HEK293 (cell line): Measurements from ENCODE around the gene AAR2.

ENCODE experiments used
- CTCF ChIA-PET: fragments of 350-600 bp; formaldehyde crosslinking; extraction: SDS; loops from one replicate; lab custom pipeline; 2021; ENCODE audit warnings: antibody characterized with exemption; lab: Yijun Ruan, JAX
- POLR2A ChIA-PET: fragments of 300-600 bp; formaldehyde crosslinking; extraction: SDS; loops from one replicate; lab custom pipeline; 2020; ENCODE audit warnings: antibody characterized with exemption, inconsistent platforms; lab: Yijun Ruan, JAX
- H3K27ac ChIP-seq: fragments of 200-500 bp; sonication (Bioruptor generic); 2 replicates; pipeline ENCODE4 v1.5.1; 2014; ENCODE audit warnings: low read depth, low read length, control low read depth, inconsistent platforms; ENCODE audit errors: extremely low read depth
- H3K36me3 ChIP-seq, 2 experiments: fragments of 200-500 bp in 1 of 2; sonication (Bioruptor generic) in 1 of 2; 1 replicate in 1 of 2; 2 replicates in 1 of 2; pipeline ENCODE4 v1.5.1; 2014 to 2017; ENCODE audit warnings: inconsistent platforms in 2 of 2, low read length in 2 of 2; ENCODE audit not compliant: control insufficient read depth in 2 of 2, insufficient read depth in 1 of 2
- H3K4me1 ChIP-seq: fragments of 200-500 bp; sonication (Bioruptor generic); 2 replicates; pipeline ENCODE4 v1.5.1; 2014; ENCODE audit warnings: mild to moderate bottlenecking, low read length, inconsistent platforms; ENCODE audit not compliant: control insufficient read depth, insufficient read depth
- H3K4me3 ChIP-seq: 2 replicates; pipeline ENCODE4 v1.5.1; 2011; ENCODE audit warnings: low read depth, mild to moderate bottlenecking, control low read depth, low read length, moderate library complexity
- H3K9me3 ChIP-seq: fragments of 200-500 bp; sonication (Bioruptor generic); 2 replicates; pipeline ENCODE4 v1.5.1; 2014; ENCODE audit warnings: low read depth, low read length, inconsistent platforms; ENCODE audit not compliant: control insufficient read depth, insufficient read depth
- BCL11B ChIP-seq: fragments of 450-650 bp; formaldehyde crosslinking; IDR thresholded peaks from 2 replicates; pipeline ENCODE4 v1.5.1; 2016; ENCODE audit warnings: low read depth, missing biosample characterization, missing genetic modification characterization
- KLF8 ChIP-seq: fragments of 450-650 bp; formaldehyde crosslinking; IDR thresholded peaks from 2 replicates; pipeline ENCODE4 v1.5.1; 2016; ENCODE audit warnings: missing biosample characterization, missing genetic modification characterization
- OSR2 ChIP-seq: fragments of 450-650 bp; formaldehyde crosslinking; IDR thresholded peaks from 2 replicates; pipeline ENCODE4 v1.5.1; 2016; ENCODE audit warnings: missing biosample characterization, missing genetic modification characterization
- ZFHX2 ChIP-seq: fragments of 450-650 bp; formaldehyde crosslinking; conservative IDR thresholded peaks from 2 replicates; pipeline ENCODE4 v1.5.1; 2016; ENCODE audit warnings: missing biosample characterization, missing genetic modification characterization
- ZNF2 ChIP-seq: fragments of 450-650 bp; formaldehyde crosslinking; IDR thresholded peaks from 2 replicates; pipeline ENCODE4 v1.5.1; 2016; ENCODE audit warnings: missing biosample characterization, missing genetic modification characterization
- ZNF239 ChIP-seq: fragments of 450-650 bp; formaldehyde crosslinking; IDR thresholded peaks from 2 replicates; pipeline ENCODE4 v1.5.1; 2016; ENCODE audit warnings: missing biosample characterization, missing genetic modification characterization
- ZNF354C ChIP-seq: fragments of 450-650 bp; formaldehyde crosslinking; IDR thresholded peaks from 2 replicates; pipeline ENCODE4 v1.5.1; 2016; ENCODE audit warnings: missing biosample characterization, missing genetic modification characterization, low read depth, borderline replicate concordance
- ZNF391 ChIP-seq: fragments of 450-650 bp; formaldehyde crosslinking; IDR thresholded peaks from 2 replicates; pipeline ENCODE4 v1.5.1; 2016; ENCODE audit warnings: low read depth, missing biosample characterization, missing genetic modification characterization, borderline replicate concordance
- ZNF510 ChIP-seq: fragments of 450-650 bp; formaldehyde crosslinking; IDR thresholded peaks from 2 replicates; pipeline ENCODE4 v1.5.1; 2018; ENCODE audit warnings: mild to moderate bottlenecking, missing genetic modification characterization, missing biosample characterization; ENCODE audit not compliant: insufficient replicate concordance
- ZNF544 ChIP-seq: fragments of 450-650 bp; formaldehyde crosslinking; IDR thresholded peaks from 2 replicates; pipeline ENCODE4 v1.5.0; 2017; ENCODE audit warnings: missing biosample characterization, missing genetic modification characterization
- ZNF560 ChIP-seq: fragments of 450-650 bp; formaldehyde crosslinking; IDR thresholded peaks from 2 replicates; pipeline ENCODE4 v1.5.1; 2017; ENCODE audit warnings: missing biosample characterization, missing genetic modification characterization, borderline replicate concordance
- ZNF600 ChIP-seq: fragments of 450-650 bp; formaldehyde crosslinking; IDR thresholded peaks from 2 replicates; pipeline ENCODE4 v1.5.1; 2016; ENCODE audit warnings: missing biosample characterization, missing genetic modification characterization
- ZNF777 ChIP-seq: fragments of 450-650 bp; formaldehyde crosslinking; IDR thresholded peaks from 2 replicates; pipeline ENCODE4 v1.5.1; 2017; ENCODE audit warnings: missing biosample characterization, missing genetic modification characterization, borderline replicate concordance
- ZNF791 ChIP-seq: fragments of 450-650 bp; formaldehyde crosslinking; IDR thresholded peaks from 2 replicates; pipeline ENCODE4 v1.5.1; 2016; ENCODE audit warnings: missing biosample characterization, missing genetic modification characterization
- ZXDB ChIP-seq: fragments of 450-650 bp; formaldehyde crosslinking; IDR thresholded peaks from 2 replicates; pipeline ENCODE4 v1.5.1; 2016; ENCODE audit warnings: missing biosample characterization, missing genetic modification characterization
- TF ChIP-seq, protein P1 (sequence below): fragments of 450-650 bp; formaldehyde crosslinking; conservative IDR thresholded peaks from 2 replicates; pipeline ENCODE4 v1.5.1; 2016; ENCODE audit warnings: low read depth, missing biosample characterization, missing genetic modification characterization
- TF ChIP-seq, protein P2 (sequence below): fragments of 450-650 bp; formaldehyde crosslinking; IDR thresholded peaks from 2 replicates; pipeline ENCODE4 v1.5.1; 2016; ENCODE audit warnings: missing biosample characterization, missing genetic modification characterization
- TF ChIP-seq, protein P3 (sequence below): fragments of 450-650 bp; formaldehyde crosslinking; IDR thresholded peaks from 2 replicates; pipeline ENCODE4 v1.5.1; 2016; ENCODE audit warnings: missing biosample characterization, missing genetic modification characterization

The AAR2 gene

DNA sequence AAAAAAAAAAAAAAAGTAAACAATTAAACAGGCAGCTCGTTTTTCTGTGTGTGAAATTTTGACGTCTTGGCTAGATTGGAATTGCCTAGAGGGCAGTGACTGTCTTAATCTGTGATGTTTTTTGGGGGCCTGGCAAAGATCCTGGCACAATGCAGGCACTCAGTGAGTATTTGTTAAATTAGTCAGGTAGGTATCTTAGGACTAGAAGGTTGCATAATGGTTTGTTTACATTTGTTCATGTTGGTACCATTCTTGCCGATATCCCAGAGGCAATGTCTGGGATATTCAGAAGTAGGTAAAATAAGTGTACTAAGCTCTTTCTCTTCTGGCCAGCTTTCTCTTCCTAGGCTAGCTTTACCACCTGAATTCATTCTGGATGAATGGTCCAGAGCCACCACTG is 2.5 kb downstream of the AAR2 start:
- ChIA-PET POLR2A (interaction anchor here (1.6 kb wide), 1 partner anchor 11 kb away, joined by 4 read pairs; no protein-coding TSS in a partner anchor), CTCF (interaction anchor here (1.0 to 2.6 kb wide), 3 partner anchors 36 to 201 kb away, joined by 3 to 9 read pairs (median 4); no protein-coding TSS in a partner anchor)
- H3K4me3 ChIP-seq, result no peak overlapping the region
- H3K9me3 ChIP-seq, result no peaks in the 10 kb centered on the region
- peaks cover 23 to 58% of the 10 kb centered on the region in 2 experiments for H3K36me3 ChIP-seq
- TF ChIP-seq ZNF544 (tag by site-specific recombination) (no peak), KLF8 (no peak), ZNF391 (tag by site-specific recombination) (no peak), ZNF777 (tag by site-specific recombination) (no peak), ZNF2 (tag by site-specific recombination) (no peak), ZXDB (no peak), BCL11B (tag by site-specific recombination) (no peak), ZNF354C (tag by site-specific recombination) (no peak), ZNF600 (tag by site-specific recombination) (no peak), ZNF239 (tag by site-specific recombination) (no peak), OSR2 (tag by site-specific recombination) (no peak), ZFHX2 (tag by site-specific recombination) (no peak), ZNF510 (tag by site-specific recombination) (no peak), ZNF791 (tag by site-specific recombination) (no peak), ZNF560 (tag by site-specific recombination) (no peak)
- TF ChIP-seq, protein P1, sequence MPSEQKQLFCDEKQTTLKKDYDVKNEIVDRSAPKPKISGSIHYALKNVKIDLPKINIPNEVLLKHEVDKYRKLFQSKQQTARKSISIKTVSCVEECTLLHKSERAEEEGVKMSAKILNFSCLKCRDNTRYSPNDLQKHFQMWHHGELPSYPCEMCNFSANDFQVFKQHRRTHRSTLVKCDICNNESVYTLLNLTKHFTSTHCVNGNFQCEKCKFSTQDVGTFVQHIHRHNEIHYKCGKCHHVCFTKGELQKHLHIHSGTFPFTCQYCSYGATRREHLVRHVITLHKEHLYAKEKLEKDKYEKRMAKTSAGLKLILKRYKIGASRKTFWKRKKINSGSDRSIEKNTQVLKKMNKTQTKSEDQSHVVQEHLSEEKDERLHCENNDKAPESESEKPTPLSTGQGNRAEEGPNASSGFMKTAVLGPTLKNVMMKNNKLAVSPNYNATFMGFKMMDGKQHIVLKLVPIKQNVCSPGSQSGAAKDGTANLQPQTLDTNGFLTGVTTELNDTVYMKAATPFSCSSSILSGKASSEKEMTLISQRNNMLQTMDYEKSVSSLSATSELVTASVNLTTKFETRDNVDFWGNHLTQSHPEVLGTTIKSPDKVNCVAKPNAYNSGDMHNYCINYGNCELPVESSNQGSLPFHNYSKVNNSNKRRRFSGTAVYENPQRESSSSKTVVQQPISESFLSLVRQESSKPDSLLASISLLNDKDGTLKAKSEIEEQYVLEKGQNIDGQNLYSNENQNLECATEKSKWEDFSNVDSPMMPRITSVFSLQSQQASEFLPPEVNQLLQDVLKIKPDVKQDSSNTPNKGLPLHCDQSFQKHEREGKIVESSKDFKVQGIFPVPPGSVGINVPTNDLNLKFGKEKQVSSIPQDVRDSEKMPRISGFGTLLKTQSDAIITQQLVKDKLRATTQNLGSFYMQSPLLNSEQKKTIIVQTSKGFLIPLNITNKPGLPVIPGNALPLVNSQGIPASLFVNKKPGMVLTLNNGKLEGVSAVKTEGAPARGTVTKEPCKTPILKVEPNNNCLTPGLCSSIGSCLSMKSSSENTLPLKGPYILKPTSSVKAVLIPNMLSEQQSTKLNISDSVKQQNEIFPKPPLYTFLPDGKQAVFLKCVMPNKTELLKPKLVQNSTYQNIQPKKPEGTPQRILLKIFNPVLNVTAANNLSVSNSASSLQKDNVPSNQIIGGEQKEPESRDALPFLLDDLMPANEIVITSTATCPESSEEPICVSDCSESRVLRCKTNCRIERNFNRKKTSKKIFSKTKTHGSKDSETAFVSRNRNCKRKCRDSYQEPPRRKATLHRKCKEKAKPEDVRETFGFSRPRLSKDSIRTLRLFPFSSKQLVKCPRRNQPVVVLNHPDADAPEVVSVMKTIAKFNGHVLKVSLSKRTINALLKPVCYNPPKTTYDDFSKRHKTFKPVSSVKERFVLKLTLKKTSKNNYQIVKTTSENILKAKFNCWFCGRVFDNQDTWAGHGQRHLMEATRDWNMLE, result no peak
- TF ChIP-seq, protein P2, sequence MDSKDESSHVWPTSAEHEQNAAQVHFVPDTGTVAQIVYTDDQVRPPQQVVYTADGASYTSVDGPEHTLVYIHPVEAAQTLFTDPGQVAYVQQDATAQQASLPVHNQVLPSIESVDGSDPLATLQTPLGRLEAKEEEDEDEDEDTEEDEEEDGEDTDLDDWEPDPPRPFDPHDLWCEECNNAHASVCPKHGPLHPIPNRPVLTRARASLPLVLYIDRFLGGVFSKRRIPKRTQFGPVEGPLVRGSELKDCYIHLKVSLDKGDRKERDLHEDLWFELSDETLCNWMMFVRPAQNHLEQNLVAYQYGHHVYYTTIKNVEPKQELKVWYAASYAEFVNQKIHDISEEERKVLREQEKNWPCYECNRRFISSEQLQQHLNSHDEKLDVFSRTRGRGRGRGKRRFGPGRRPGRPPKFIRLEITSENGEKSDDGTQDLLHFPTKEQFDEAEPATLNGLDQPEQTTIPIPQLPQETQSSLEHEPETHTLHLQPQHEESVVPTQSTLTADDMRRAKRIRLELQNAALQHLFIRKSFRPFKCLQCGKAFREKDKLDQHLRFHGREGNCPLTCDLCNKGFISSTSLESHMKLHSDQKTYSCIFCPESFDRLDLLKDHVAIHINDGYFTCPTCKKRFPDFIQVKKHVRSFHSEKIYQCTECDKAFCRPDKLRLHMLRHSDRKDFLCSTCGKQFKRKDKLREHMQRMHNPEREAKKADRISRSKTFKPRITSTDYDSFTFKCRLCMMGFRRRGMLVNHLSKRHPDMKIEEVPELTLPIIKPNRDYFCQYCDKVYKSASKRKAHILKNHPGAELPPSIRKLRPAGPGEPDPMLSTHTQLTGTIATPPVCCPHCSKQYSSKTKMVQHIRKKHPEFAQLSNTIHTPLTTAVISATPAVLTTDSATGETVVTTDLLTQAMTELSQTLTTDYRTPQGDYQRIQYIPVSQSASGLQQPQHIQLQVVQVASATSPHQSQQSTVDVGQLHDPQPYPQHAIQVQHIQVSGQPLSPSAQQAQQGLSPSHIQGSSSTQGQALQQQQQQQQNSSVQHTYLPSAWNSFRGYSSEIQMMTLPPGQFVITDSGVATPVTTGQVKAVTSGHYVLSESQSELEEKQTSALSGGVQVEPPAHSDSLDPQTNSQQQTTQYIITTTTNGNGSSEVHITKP (tag by site-specific recombination), result no peak
- TF ChIP-seq, protein P3, sequence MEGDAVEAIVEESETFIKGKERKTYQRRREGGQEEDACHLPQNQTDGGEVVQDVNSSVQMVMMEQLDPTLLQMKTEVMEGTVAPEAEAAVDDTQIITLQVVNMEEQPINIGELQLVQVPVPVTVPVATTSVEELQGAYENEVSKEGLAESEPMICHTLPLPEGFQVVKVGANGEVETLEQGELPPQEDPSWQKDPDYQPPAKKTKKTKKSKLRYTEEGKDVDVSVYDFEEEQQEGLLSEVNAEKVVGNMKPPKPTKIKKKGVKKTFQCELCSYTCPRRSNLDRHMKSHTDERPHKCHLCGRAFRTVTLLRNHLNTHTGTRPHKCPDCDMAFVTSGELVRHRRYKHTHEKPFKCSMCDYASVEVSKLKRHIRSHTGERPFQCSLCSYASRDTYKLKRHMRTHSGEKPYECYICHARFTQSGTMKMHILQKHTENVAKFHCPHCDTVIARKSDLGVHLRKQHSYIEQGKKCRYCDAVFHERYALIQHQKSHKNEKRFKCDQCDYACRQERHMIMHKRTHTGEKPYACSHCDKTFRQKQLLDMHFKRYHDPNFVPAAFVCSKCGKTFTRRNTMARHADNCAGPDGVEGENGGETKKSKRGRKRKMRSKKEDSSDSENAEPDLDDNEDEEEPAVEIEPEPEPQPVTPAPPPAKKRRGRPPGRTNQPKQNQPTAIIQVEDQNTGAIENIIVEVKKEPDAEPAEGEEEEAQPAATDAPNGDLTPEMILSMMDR (tag by site-specific recombination), result no peak
- 0 out of 2 replicates have a peak, but pooled peaks cover 2% of the 10 kb centered on the region for H3K4me1 ChIP-seq
- H3K27ac ChIP-seq, result no peak overlapping the region
